Measurements from ENCODE around the gene FRMD6.

The FRMD6 gene

GRCh38 chr14:51725061-51725460 lies 73.4 kb downstream of the FRMD6 start:
- TF ChIP-seq CTCF (IDR thresholded peaks at IDR 0.05) = no peak
- H2AFZ ChIP-seq = no peak overlapping the region
- no peaks in the 10 kb centered on the region for H3K27me3 ChIP-seq (ENCODE audit: control insufficient read depth, insufficient read depth, low read length)
- H3K36me3 ChIP-seq (ENCODE audit: control insufficient read depth, insufficient read depth, low read length) = no peaks in the 10 kb centered on the region
- H3K4me2 ChIP-seq (ENCODE audit: low read length) = no peak overlapping the region
- no peaks in the 10 kb centered on the region for H3K9me3 ChIP-seq (ENCODE audit: control insufficient read depth, low read length)
- H3K27ac ChIP-seq = no peak overlapping the region
- no peak overlapping the region for H3K4me3 ChIP-seq (ENCODE audit: low read depth, low read length)
- no peaks in the 10 kb centered on the region for H3K4me1 ChIP-seq
- H3K9ac ChIP-seq = no peak overlapping the region
- no peaks in the 10 kb centered on the region for H3K79me2 ChIP-seq

GRCh38 chr14:51726166-51726899 lies 74.6 kb downstream of the FRMD6 start:
- Histone ChIP-seq H3K4me2 (ENCODE audit: low read length) (no peak overlapping the region), H2AFZ (no peak overlapping the region), H3K27ac (no peak overlapping the region), H3K36me3 (ENCODE audit: control insufficient read depth, insufficient read depth, low read length) (no peaks in the 10 kb centered on the region), H3K4me1 (no peaks in the 10 kb centered on the region), H3K4me3 (ENCODE audit: low read depth, low read length) (no peak overlapping the region), H3K27me3 (ENCODE audit: control insufficient read depth, insufficient read depth, low read length) (no peaks in the 10 kb centered on the region), H3K9me3 (ENCODE audit: control insufficient read depth, low read length) (no peaks in the 10 kb centered on the region), H3K9ac (no peak overlapping the region), H3K79me2 (no peaks in the 10 kb centered on the region)
- TF ChIP-seq CTCF (IDR thresholded peaks at IDR 0.05) = no peak

- H3K27me3 ChIP-seq (ENCODE audit: control insufficient read depth, insufficient read depth, low read length) = no peaks in the 10 kb centered on the region
- no peaks in the 10 kb centered on the region for H3K36me3 ChIP-seq (ENCODE audit: control insufficient read depth, insufficient read depth, low read length)
- no peaks in the 10 kb centered on the region for H3K4me1 ChIP-seq
- no peak overlapping the region for H3K4me3 ChIP-seq (ENCODE audit: low read depth, low read length)
- H2AFZ ChIP-seq = no peak overlapping the region
- no peak overlapping the region for H3K4me2 ChIP-seq (ENCODE audit: low read length)
- no peaks in the 10 kb centered on the region for H3K9me3 ChIP-seq (ENCODE audit: control insufficient read depth, low read length)
- no peak overlapping the region for H3K27ac ChIP-seq
- TF ChIP-seq CTCF (IDR thresholded peaks at IDR 0.05) = no peak
- H3K9ac ChIP-seq = no peak overlapping the region
- H3K79me2 ChIP-seq = no peaks in the 10 kb centered on the region
Observed at GRCh38 chr14:51727526-51727925, 75.8 kb downstream of the FRMD6 start.

GRCh38 chr14:51730098-51730497 lies 78.4 kb downstream of the FRMD6 start:
- Histone ChIP-seq H3K4me1 (no peaks in the 10 kb centered on the region), H3K79me2 (no peaks in the 10 kb centered on the region), H3K4me2 (ENCODE audit: low read length) (no peak overlapping the region), H3K4me3 (ENCODE audit: low read depth, low read length) (no peak overlapping the region), H3K27ac (no peak overlapping the region), H3K9me3 (ENCODE audit: control insufficient read depth, low read length) (no peaks in the 10 kb centered on the region), H3K27me3 (ENCODE audit: control insufficient read depth, insufficient read depth, low read length) (no peaks in the 10 kb centered on the region), H3K36me3 (ENCODE audit: control insufficient read depth, insufficient read depth, low read length) (no peaks in the 10 kb centered on the region), H3K9ac (no peak overlapping the region), H2AFZ (no peak overlapping the region)
- no peak for TF ChIP-seq CTCF (IDR thresholded peaks at IDR 0.05)

- Histone ChIP-seq H3K27me3 (ENCODE audit: control insufficient read depth, insufficient read depth, low read length) (no peaks in the 10 kb centered on the region), H3K36me3 (ENCODE audit: control insufficient read depth, insufficient read depth, low read length) (no peaks in the 10 kb centered on the region), H2AFZ (no peak overlapping the region), H3K9me3 (ENCODE audit: control insufficient read depth, low read length) (no peaks in the 10 kb centered on the region), H3K9ac (no peak overlapping the region), H3K4me3 (ENCODE audit: low read depth, low read length) (no peak overlapping the region), H3K4me1 (no peaks in the 10 kb centered on the region), H3K4me2 (ENCODE audit: low read length) (no peak overlapping the region), H3K79me2 (no peaks in the 10 kb centered on the region), H3K27ac (no peak overlapping the region)
- no peak for TF ChIP-seq CTCF (IDR thresholded peaks at IDR 0.05)
Observed at GRCh38 chr14:51730684-51731083, 79.0 kb downstream of the FRMD6 start.

Measured in parathyroid adenoma (tissue), 2 donors.